HG03025 (cell line): Measurements from ENCODE around the gene INPP5A.
"Not testable (repeated sequence)": the region's sequence is repeated elsewhere in the genome, so short reads cannot be mapped to it uniquely, and the experiment has no call there.

Experiments
- ATAC-seq: cut with Tn5 transposase; IDR thresholded peaks from one replicate; pipeline ENCODE4 v1.9.1; 2021; ENCODE audit warnings: mild to moderate bottlenecking, moderate library complexity; ENCODE audit not compliant: unreplicated experiment, low FRiP score

INPP5A gene

GRCh38 chr10:132559538-132559937, 22.0 kb downstream of the INPP5A start:
- no peak for ATAC-seq

GRCh38 chr10:132560241-132560731, 22.7 kb downstream of the INPP5A start:
- ATAC-seq, result no peak

GRCh38 chr10:132562177-132562915, 24.8 kb downstream of the INPP5A start:
- no peak for ATAC-seq

- no peak for ATAC-seq
Measured at GRCh38 chr10:132562916-132563456, 25.4 kb downstream of the INPP5A start.

- peak; percentile 58 for ATAC-seq
Measured at GRCh38 chr10:132563485-132564248, 26.1 kb downstream of the INPP5A start.

GRCh38 chr10:132564249-132564605, 26.6 kb downstream of the INPP5A start:
- peak; percentile 6 for ATAC-seq

GRCh38 chr10:132564690-132565089, 27.1 kb downstream of the INPP5A start:
- no peak for ATAC-seq

- ATAC-seq, result no peak
Measured at GRCh38 chr10:132565516-132566209, 28.1 kb downstream of the INPP5A start.

- ATAC-seq, result no peak
Measured at GRCh38 chr10:132566892-132567291, 29.3 kb downstream of the INPP5A start.

- no peak for ATAC-seq
Measured at GRCh38 chr10:132570265-132570664, 32.7 kb downstream of the INPP5A start.

GRCh38 chr10:132570771-132571649, 33.4 kb downstream of the INPP5A start:
- peak; percentile 43 for ATAC-seq

- ATAC-seq, result peak; percentile 62
Measured at GRCh38 chr10:132571650-132572544, 34.3 kb downstream of the INPP5A start.

- no peak for ATAC-seq
Measured at GRCh38 chr10:132572545-132572937, 35.0 kb downstream of the INPP5A start.

- ATAC-seq, result not testable (repeated sequence)
Measured at GRCh38 chr10:132572946-132573345, 35.4 kb downstream of the INPP5A start.

- ATAC-seq, result no peak
Measured at GRCh38 chr10:132574288-132574687, 36.7 kb downstream of the INPP5A start.

GRCh38 chr10:132574783-132575319, 37.3 kb downstream of the INPP5A start:
- no peak for ATAC-seq

GRCh38 chr10:132575320-132576201, 38.0 kb downstream of the INPP5A start:
- ATAC-seq, result no peak
